Activated CD4-positive, alpha-beta T cell treated with anti-CD3 and anti-CD28 coated beads, Interleukin-10, Interleukin-2, amounts not matched to agents 100 ng/mL and 50 ng/mL, durations not matched to agents 16 hours and 8 hours (primary cell): ENCODE data around the gene TRIM5.
"Not testable (repeated sequence)": the region's sequence is repeated elsewhere in the genome, so short reads cannot be mapped to it uniquely, and the experiment has no call there.

Source experiments
- DNase-seq: peaks from one replicate; pipeline ENCODE4 v3.0.0-alpha.2; 2020

Gene TRIM5

DNA sequence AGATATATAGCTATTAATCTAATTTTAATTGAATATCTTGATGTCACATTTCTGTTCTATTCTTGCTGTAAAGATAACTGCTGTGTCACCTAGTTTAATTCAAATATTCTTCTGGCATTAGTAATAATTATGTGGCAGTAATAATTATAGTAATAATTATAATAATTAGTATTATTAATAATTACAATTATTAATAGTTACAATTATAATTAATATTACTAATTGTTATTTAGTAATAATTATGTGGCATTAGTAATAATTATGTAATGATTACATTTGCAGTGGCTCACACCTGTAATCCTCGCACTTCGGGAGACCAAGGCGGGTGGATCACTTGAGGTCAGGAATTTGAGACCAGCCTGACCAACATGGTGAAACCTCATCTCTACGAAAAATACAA is 1.6 kb upstream of the TRIM5 start:
- DNase-seq = no peak

GRCh38 chr11:5684036-5684645 is 733 bp downstream of the TRIM5 start:
- DNase-seq = no peak

DNA sequence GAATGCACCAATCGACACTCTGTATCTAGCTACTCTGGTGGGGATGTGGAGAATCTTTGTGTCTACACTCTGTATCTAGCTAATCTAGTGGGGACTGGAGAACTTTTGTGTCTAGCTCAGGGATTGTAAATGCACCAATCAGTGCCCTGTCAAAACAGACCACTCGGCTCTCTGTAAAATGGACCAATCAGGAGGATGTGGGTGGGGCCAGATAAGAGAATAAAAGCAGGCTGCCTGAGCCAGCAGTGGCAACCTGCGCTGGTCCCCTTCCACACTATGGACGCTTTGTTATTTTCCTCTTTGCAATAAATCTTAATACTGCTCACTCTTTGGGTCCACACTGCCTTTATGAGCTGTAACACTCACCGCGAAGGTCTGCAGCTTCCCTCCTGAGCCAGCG is 1.3 kb downstream of the TRIM5 start:
- peak; percentile 39 for DNase-seq

DNA sequence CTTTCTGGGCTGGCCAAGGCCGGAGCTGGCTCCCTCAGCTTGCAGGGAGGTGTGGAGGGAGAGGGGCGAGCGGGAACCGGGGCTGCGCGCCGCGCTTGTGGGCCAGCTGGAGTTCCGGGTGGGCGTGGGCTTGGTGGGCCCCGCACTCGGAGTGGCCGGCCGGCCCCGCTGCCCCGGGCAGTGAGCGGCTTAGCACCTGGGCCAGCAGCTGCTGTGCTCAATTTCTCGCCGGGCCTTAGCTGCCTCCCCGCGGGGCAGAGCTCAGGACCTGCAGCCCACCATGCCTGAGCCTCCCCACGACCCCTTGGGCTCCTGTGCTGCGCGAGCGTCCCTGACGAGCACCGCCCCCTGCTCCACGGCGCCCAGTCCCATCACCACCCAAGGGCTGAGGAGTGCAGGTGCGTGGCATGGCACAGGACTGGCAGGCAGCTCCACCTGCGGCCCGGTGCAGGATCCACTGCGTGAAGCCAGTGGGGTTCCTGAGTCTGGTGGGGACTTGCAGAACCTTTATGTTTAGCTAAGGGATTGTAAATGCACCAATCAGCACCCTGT is 1.9 kb downstream of the TRIM5 start:
- not testable (repeated sequence) for DNase-seq

DNA sequence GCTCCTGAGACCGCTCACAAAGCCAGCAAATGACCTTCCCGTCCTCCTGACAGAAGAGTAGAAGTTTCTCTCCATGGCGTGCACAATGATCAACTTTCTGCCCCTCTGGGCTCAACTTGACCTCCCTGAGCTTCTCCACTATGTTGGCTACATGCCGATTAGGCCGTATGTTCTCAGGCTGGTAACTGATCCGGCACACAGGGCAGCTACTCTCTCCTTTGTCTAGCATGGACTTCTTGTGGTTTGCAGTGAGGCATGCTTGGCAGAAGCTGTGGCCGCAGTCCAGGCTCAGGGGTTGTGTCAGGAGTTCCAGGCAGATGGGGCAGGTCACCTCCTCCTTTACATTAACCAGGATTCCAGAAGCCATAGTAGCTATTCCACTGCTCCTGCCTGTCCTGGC is 5.1 kb downstream of the TRIM5 start:
- no peak for DNase-seq

DNA sequence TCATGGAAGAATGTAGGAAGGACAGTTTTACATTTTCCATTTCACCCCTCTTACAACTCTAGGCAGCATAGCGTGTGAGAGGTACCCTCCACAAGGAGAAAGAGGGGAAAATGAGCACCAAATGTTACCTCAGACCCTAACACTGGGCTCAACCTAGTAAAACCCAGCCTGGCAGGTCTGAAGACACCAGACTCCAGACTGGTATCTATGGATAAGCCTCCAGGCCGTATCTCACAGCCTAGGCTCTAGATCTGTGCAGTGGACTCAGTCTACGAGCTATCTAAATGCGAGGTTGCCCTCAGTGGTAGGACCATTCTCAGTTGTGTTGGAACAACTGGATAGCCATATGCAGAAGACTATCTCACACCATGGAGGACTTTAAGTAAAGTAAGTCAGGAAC is 10.5 kb downstream of the TRIM5 start:
- no peak for DNase-seq

DNA sequence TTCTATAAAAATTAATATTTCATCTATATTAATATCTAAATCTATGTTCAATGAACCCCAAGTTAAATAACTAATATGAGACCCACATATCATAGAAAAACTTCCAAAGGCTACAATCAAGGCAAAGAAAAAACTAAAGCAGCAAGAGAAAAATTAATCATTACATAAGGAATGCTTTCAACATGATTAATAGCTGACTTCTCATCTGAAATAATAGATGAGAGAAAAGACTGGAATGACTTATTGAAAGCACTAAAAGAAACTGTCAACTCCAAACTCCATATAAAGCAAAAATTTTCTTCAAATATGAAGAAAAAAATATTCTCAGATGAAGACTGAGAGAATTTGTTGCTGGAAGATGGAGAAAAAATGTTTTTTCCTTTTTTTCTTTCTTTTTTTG is 13.0 kb downstream of the TRIM5 start:
- DNase-seq = no peak

DNA sequence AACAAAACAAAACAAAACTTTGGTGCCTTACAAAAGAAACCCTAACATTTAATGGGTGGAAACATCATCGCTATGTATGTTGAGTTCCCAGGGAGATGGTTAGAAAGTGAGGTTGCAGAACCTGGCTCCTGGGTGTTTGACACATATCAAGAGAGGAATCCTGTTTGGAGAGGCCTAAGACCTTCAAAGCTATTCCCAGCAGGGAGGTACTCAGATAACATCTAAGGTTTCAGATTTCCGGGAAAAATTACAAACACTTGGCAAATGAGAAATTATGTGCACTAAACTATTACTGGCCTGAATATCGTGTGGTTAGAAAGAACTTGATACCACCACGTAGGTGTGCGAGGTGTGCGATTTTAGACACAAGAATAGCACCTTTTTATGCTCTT is 18.5 kb downstream of the TRIM5 start:
- DNase-seq = no peak

DNA sequence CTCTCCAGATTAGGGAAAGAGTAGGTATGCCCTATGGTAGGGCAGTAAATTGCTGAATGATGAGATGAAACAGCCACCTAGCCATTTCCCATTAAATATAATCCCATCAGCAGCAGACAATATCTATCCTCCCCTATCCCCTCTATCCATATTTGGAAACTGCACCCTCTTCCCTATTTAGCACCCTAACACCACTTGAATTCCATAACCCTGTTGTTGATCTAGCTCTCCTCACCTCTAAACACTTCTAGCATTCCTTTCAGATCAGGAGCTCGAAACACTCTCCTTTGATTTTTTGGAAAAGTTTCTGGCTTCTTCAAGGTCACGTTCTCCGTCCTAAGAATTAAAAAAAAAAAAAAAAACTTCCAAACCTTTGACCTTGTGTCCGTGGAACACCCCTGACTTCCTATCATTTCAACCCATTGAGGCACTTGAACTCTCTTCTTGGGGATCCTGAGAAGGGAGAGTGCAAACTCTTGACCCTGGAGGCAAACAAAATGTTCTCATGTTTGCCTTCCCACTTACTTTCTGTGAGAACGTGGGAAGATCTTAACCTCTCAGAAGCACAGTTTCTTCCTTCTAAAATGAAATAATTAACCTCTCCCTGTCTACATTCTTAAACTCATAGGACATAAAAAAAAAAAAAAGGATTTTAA is 19.0 kb downstream of the TRIM5 start:
- DNase-seq = no peak

DNA sequence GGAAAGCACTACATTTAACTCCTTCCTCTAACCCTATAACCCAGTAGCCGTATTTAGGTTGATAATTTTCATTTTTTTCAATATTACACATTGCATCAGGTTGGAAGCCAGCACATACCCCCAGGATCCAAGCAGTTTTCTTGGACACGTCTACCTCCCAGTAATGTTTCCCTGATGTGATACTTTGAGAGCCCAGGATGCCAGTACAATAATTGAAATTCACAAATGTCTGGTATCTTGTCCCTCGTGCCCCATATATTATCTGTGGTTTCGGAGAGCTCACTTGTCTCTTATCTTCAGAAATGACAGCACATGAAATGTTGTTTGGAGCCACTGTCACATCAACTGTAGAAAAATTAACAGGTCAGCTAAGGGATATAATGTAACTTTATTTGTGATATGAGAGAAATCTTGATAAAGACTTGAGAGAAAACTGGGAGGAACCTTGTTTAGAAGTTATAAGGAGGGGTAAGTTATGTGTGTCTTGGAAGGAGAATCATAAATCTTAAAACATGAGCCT is 19.8 kb downstream of the TRIM5 start:
- no peak for DNase-seq

DNA sequence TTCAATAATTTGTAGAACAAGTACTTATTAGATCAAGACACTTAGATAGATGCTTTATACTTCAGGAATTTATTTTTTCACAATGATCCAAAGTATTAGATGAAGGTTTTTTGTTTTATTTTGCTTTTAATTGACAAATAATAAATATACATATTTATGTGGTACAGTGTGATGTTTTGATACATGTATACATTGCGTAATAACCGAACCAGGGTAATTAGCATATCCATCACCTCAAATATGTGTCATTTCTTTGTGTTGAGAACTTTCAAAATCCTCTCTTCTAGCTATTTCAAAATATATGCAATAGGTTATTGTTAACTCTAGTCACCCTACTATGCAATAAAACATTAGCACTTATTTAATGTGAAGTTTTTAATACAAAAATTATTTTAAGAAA is 21.4 kb downstream of the TRIM5 start:
- DNase-seq = no peak

GRCh38 chr11:5658318-5658717 is 26.6 kb downstream of the TRIM5 start:
- no peak for DNase-seq

DNA sequence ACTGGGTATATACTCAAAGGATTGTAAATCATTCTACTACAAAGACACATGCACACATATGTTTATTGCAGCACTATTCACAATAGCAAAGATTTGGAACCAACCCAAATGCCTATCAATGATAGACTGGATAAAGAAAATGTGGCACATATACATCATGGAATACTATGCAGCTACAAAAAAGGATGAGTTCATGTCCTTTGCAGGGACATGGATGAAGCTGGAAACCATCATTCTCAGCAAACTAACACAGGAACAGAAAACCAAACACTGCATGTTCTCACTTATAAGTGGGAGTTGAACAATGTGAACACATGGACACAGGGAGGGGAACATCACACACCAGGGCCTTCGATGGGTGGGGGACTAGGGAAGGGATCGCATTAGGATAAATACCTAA is 27.9 kb downstream of the TRIM5 start:
- not testable (repeated sequence) for DNase-seq

GRCh38 chr11:5655474-5655873 is 29.4 kb downstream of the TRIM5 start:
- no peak for DNase-seq

- DNase-seq = no peak
Observed at GRCh38 chr11:5646139-5646538, 38.7 kb downstream of the TRIM5 start.

DNA sequence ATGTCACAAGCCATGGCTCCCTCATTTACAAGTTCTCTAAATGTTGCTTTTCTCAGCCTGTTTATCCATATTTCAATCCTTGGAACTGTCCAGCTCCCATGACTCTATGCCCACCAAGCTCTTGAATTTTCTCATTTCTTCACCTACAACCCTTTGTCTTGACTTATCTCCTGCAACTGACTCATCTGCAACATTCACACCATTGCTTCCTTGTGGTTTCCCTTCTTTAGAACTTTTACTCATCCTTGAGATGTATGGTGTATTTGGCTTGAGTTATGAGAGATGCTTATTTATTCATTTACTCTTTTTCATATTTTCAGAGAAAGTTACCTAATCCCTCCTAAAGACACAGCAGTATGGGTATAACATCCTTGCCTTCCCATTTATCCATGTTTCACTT is 41.3 kb downstream of the TRIM5 start:
- peak; percentile 45 for DNase-seq

DNA sequence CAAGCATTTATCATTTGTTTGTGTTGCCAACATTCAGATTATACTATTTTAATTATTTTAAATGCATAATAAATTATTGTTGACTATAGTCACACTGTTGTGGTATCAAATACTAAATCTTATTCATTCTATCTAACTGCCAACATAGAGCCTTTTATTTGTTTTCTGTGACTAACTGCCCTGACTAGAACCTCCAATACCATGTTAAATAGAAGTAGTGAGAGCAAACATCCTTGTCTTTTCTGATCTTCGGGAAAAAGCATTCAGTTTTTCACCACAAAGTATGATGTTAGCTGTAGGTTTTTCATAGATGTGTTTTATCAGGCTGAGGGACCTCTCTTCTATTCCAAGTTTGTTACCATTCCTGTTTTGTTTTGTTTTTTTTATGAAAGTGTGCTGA is 44.9 kb downstream of the TRIM5 start:
- DNase-seq = no peak

DNA sequence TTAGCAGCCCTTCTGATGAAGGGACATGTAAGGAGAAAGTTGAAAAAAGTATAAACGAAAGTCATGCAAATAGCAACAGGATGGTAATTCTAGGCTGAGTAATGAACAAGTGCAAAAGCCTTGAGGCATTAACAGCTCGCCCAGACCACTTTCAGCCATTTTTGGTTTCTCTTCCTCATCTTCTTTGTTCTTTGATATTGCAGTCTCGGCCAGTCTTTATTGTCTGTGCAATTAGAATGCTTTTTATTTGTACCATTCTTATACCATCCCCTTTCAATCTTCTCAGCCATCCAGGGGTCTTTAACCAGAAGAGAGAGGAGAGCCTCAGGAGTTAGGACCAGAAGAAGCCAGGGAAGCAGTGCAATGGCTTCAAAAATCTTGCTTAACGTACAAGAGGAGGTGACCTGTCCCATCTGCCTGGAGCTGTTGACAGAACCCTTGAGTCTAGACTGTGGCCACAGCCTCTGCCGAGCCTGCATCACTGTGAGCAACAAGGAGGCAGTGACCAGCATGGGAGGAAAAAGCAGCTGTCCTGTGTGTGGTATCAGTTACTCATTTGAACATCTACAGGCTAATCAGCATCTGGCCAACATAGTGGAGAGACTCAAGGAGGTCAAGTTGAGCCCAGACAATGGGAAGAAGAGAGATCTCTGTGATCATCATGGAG is 52.8 kb downstream of the TRIM5 start:
- DNase-seq = no peak

DNA sequence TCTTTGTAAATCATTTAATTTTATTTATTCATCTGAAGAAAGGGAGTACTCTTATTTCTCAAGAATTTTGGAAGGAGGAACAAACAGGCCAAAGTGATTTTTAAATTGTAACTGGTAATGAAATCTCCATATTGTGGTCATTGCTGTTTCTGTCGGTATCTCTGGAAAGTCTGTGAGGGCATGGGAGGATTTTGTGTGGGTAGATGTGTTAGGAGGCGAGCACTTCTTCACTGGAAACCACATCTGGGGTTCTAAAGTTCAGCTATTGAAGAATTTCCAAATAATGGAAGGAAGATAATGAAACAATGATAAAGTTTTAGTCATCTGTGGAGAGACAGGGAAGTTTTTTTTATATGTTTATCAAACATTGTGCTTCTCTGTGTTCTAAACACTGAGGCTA is 53.5 kb downstream of the TRIM5 start:
- no peak for DNase-seq

DNA sequence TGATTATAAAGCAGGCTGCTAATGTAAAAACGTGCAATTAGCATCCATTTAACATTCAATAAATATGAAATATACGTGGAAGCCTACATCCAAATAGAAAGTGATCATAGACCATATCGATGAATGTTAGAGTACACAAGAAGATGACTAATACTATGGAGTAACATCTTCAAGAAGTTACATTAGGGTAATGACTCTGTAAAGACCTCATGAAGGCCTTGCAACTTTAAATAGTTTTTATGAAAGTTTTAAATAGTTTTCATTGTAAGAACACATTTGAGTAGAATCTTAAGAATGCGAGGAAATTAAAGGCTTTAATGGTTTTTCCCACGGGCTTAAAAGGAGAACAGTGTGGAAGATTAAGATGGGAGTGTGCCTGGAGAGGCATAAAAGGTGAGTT is 58.7 kb downstream of the TRIM5 start:
- no peak for DNase-seq

DNA sequence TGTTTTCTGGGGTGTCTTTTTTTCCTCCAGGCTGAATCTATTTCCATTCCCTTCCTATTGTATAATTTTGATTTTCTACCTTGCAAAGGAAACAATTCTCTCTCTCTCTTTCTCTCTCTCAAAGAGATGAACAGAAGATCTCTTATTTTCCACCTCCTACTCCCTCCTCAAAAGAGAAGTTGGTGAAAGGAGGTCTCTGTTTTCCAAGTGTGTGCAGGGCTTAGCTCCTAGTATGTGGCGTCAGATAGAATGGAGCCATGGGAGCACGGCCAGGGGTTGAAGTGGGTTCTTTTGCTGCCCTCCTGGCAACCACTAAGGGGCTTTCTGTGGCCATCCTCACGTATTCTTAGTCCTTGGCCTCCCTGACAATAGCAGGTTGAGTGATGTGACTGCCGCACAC is 59.6 kb downstream of the TRIM5 start:
- no peak for DNase-seq

- DNase-seq = peak; percentile 84
Observed at GRCh38 chr11:5624489-5625279, 60.2 kb downstream of the TRIM5 start, which contains the start of gene TRIM34. Gene TRIM34 (plus strand): TSS chr11:5625001. CDS start chr11:5632332, 7,331 bp downstream.

- no peak for DNase-seq
Observed at GRCh38 chr11:5622802-5623201, 62.1 kb downstream of the TRIM5 start.
